Transverse colon (tissue), 4 donors: ENCODE data around the gene SYCP3. TPM values are rescaled to one million over a fixed set of nuclear protein-coding genes. Genes with fewer than 3 reads are reported as not detected.

Experiments
- DNase-seq: peaks from one replicate; pipeline ENCODE4 v3.0.0-alpha.2; 2019
- H3K27ac ChIP-seq, 4 donors: fragments of 200-600 bp; sonication (generic); 2 replicates each; pipeline ENCODE4 v1.5.1; 2016 to 2018; ENCODE audit warnings: inconsistent platforms in 4 of 4
- H3K27me3 ChIP-seq: fragments of 200-600 bp; sonication (generic); 2 replicates; pipeline ENCODE4 v1.5.1; 2017; ENCODE audit warnings: inconsistent platforms
- H3K36me3 ChIP-seq, 4 donors: fragments of 200-600 bp; sonication (generic); 2 replicates each; pipeline ENCODE4 v1.5.1; 2017 to 2019; ENCODE audit warnings: inconsistent platforms in 4 of 4
- H3K4me1 ChIP-seq, 4 donors: fragments of 200-600 bp; sonication (generic); 2 replicates each; pipeline ENCODE4 v1.5.1; 2017 to 2020; ENCODE audit warnings: inconsistent platforms in 4 of 4
- H3K4me3 ChIP-seq, 4 donors: fragments of 200-600 bp; sonication (generic); 1 replicate in 1 of 4; 2 replicates in 3 of 4; pipeline versions ENCODE4 v1.5.1 to v1.6.1; 2017 to 2019; ENCODE audit warnings: inconsistent platforms in 4 of 4
- H3K9me3 ChIP-seq, 2 donors: fragments of 200-600 bp; sonication (generic); 2 replicates each; pipeline ENCODE4 v1.5.1; 2017 to 2019; ENCODE audit warnings: inconsistent platforms in 2 of 2
- EP300 ChIP-seq: sonication (generic); formaldehyde crosslinking; IDR thresholded peaks from one replicate; pipeline ENCODE4 v1.6.1; 2017; ENCODE audit warnings: antibody characterized with exemption, low read depth
- POLR2A ChIP-seq: fragments of 450-650 bp; IDR thresholded peaks from one replicate; pipeline ENCODE4 v1.6.1; 2016; ENCODE audit warnings: antibody characterized with exemption, mild to moderate bottlenecking, moderate library complexity
- POLR2AphosphoS5 ChIP-seq, 3 donors: sonication (generic); formaldehyde crosslinking; IDR thresholded peaks; one replicate each; pipeline ENCODE4 v1.6.1; 2016; ENCODE audit warnings: antibody characterized with exemption in 3 of 3
- WGBS, 2 donors: methylation state at CpG; one replicate each; pipeline ENCODE4 v1.1.5; 2018; ENCODE audit warnings: low coverage in 1 of 2; 5-methylcytosine and 5-hydroxymethylcytosine counted together
- in situ Hi-C, 4 donors: fragments of 200-750 bp; cut with MboI; loops; one replicate each; pipeline versions ENCODE4 v1.15.0 to v1.15.1; 2017; ENCODE audit warnings: low sequenced_read_pairs in 3 of 4, low pct_ligation_motif_present in 1 of 4, low pct_unique_long_range_greater_than_20kb in 1 of 4
- intact Hi-C: fragments of 100-400 bp; cut with DNase I; formaldehyde crosslinking; loops from one replicate; pipeline ENCODE4 v1.15.1; 2023; ENCODE audit warnings: low total_unique reads
- total RNA-seq, 4 donors: library from RNA; depleted of rRNA; stranded (reverse); fragments of >200 nt; gene quantifications; one replicate each; pipeline ENCODE4 v1.1.0, GENCODE V29; 2016
- TF ChIP-seq, protein P1 (sequence below), 5 experiments: fragments of 200-600 bp in 3 of 5; fragments of 450-650 bp in 2 of 5; sonication (generic) in 3 of 5; IDR thresholded peaks; 1 replicate in 2 of 5; 2 replicates in 3 of 5; pipeline ENCODE4 v1.5.1; 2016 to 2017; ENCODE audit warnings: antibody characterized with exemption in 5 of 5, inconsistent platforms in 3 of 5, mild to moderate bottlenecking in 2 of 5, moderate library complexity in 1 of 5

SYCP3 gene
- total RNA-seq, 4 donors from 2014 or later: 0.16 TPM; not detected in 3

DNA sequence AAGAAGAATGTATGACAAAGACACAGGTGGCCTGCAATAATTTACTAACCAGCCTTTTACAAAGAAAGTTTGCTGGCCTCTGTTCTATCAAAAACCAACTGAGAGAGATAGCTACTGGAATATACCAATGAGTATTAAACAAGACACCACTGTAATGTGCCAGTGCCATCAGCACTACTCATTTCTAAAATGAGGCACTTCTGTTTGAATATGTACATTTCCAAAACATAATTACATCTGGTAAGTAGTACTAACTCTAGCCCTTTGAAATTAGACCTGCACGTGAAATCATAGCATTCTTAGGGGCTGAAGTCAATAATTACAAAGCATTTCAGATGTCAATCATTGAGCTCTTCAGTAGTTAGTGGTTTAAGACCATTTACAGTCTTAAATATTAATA, 6.9 kb upstream of the SYCP3 start:
- Histone ChIP-seq H3K27ac (no peak overlapping the region), H3K4me1 (no peaks in the 10 kb centered on the region), H3K27me3 (no peaks in the 10 kb centered on the region), H3K9me3 (no peaks in the 10 kb centered on the region), H3K36me3 (peaks cover 0 to 66% (median 17%) of the 10 kb centered on the region in 4 donors), H3K4me3 (no peak overlapping the region)
- in situ Hi-C loops: no loop called here
- TF ChIP-seq POLR2AphosphoS5 (IDR thresholded peaks at IDR 0.05) (no peak), POLR2A (no peak), EP300 (no peak)
- no peak for DNase-seq
- WGBS, 2 donors: 81 to 83% methylated on average over 1 of the region's 1 CpG
- intact Hi-C loops: no loop called here

DNA sequence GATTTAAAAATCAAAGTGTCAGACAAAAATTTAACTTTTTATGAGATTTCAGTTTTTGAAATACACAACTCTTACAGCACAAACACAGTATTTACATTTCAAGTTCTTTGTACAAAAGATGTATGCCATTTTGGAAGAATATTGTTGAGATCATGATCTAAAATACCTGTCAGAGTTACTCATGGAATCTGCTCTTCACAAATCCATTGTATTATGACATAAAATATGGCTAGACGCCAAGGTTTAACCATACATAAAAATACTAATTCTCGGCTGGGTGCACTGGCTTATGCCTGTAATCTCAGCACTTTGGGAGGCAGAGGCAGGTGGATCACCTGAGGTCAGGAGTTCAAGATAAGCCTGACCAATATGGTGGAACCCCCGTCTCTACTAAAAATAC, 6.2 kb upstream of the SYCP3 start:
- no peak overlapping the region for H3K27ac ChIP-seq
- no peaks in the 10 kb centered on the region for H3K27me3 ChIP-seq
- H3K9me3 ChIP-seq: no peaks in the 10 kb centered on the region
- in situ Hi-C loops (no loop called here), intact Hi-C loops (no loop called here)
- peaks cover 0 to 64% (median 17%) of the 10 kb centered on the region in 4 donors for H3K36me3 ChIP-seq
- WGBS, 2 donors: 66 to 76% methylated on average over 2 to 3 of the region's 3 CpGs
- H3K4me1 ChIP-seq: no peaks in the 10 kb centered on the region
- no peak for TF ChIP-seq POLR2AphosphoS5 (IDR thresholded peaks at IDR 0.05)
- no peak for TF ChIP-seq POLR2A
- TF ChIP-seq, protein P1, sequence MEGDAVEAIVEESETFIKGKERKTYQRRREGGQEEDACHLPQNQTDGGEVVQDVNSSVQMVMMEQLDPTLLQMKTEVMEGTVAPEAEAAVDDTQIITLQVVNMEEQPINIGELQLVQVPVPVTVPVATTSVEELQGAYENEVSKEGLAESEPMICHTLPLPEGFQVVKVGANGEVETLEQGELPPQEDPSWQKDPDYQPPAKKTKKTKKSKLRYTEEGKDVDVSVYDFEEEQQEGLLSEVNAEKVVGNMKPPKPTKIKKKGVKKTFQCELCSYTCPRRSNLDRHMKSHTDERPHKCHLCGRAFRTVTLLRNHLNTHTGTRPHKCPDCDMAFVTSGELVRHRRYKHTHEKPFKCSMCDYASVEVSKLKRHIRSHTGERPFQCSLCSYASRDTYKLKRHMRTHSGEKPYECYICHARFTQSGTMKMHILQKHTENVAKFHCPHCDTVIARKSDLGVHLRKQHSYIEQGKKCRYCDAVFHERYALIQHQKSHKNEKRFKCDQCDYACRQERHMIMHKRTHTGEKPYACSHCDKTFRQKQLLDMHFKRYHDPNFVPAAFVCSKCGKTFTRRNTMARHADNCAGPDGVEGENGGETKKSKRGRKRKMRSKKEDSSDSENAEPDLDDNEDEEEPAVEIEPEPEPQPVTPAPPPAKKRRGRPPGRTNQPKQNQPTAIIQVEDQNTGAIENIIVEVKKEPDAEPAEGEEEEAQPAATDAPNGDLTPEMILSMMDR (IDR thresholded peaks at IDR 0.05): no peak
- no peak for TF ChIP-seq EP300
- H3K4me3 ChIP-seq: no peak overlapping the region
- no peak for DNase-seq

DNA sequence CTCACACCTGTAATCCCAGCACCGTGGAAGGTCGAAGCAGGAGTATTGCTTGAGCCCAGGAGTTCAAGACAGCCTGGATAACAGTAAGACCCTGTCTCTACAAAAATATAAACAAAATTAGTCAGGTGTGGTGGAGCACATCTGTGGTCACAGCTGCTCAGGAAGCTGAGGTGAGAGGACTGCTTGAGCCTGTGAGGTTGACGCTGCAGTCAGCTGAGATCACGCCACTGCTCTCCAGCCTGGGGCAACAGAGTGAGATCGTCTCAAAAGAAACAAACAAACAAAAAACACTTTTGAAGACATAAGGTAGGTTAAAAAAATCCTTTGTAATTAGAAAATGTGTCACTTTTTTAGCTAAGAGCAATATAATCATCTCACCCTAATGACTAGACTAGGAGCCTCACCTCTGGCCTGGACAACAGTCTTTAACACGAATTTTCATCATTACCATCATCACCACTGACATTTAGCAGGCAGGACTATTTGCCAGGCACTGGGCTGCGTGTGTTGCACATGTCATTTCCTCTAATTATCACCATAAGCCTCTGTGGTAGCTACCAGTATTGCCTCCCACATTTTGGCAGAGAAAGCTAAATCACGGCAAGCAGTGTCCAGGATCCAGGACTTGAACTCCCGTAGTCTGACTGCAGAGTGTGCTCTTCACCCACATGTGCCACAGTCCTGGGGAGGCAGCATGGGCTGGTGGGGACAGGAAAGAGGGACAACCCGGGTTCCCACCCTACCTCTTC, 4.6 kb upstream of the SYCP3 start:
- Histone ChIP-seq H3K27me3 (no peaks in the 10 kb centered on the region), H3K4me3 (no peak overlapping the region), H3K9me3 (no peaks in the 10 kb centered on the region), H3K27ac (no peak overlapping the region), H3K4me1 (no peaks in the 10 kb centered on the region), H3K36me3 (peaks cover 0 to 67% (median 17%) of the 10 kb centered on the region in 4 donors)
- intact Hi-C loops: no loop called here
- DNase-seq: peak; percentile 40
- in situ Hi-C loops: no loop called here
- TF ChIP-seq, protein P1 (IDR thresholded peaks at IDR 0.05): no peak
- TF ChIP-seq POLR2AphosphoS5 (IDR thresholded peaks at IDR 0.05) (no peak), POLR2A (no peak), EP300 (no peak)
- WGBS, 2 donors: 65 to 69% methylated on average over 4 to 10 of the region's 10 CpGs

DNA sequence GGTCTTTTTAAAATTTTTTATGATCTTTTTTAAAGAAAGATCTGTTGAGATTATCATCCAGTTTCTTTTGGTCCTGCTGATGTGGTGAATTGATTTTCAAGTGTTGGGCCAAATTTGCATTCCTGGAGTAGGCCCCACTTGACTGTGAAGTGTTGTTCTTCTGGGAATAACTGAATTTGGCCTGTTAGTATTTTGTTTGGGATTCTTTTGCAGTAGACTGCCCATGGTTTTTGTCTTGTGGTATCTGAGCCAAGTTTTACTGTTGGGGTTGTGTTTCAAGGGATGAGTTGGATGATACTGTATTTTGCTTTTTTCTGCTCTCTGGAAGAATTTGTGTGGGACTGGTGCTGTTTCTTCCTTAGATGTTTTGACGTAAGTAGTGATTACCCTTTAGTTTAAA, 4.0 kb upstream of the SYCP3 start:
- no peak for DNase-seq
- Histone ChIP-seq H3K27me3 (no peaks in the 10 kb centered on the region), H3K4me3 (no peak overlapping the region), H3K9me3 (no peaks in the 10 kb centered on the region), H3K36me3 (peaks cover 0 to 67% (median 18%) of the 10 kb centered on the region in 4 donors), H3K27ac (no peak overlapping the region), H3K4me1 (no peaks in the 10 kb centered on the region)
- intact Hi-C loops: no loop called here
- in situ Hi-C loops: no loop called here
- TF ChIP-seq EP300: no peak
- TF ChIP-seq, protein P1 (IDR thresholded peaks at IDR 0.05): no peak
- TF ChIP-seq POLR2AphosphoS5 (IDR thresholded peaks at IDR 0.05): no peak
- TF ChIP-seq POLR2A: no peak
- WGBS, 2 donors: 77 to 83% methylated on average over 1 of the region's 1 CpG

DNA sequence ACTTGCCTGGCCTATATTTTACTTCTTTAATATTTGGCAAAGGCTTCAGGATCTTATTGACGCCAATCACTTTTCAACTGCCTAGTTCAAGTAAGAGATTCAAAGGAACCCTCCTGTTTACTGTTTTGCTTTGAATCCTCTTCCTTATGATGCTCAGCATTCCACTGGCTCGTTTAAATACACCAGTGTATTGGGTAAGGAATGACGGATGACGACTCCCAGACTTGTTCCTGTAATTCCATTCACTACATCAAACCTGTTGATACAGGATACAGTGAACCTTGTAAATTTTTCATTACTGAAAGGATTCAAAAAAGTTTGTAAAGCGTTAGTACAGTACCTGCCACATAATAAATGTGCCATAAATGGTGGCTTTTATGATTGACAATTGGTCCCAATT, 1.7 kb upstream of the SYCP3 start:
- Histone ChIP-seq H3K4me3 (no peak overlapping the region), H3K36me3 (peaks cover 0 to 64% (median 21%) of the 10 kb centered on the region in 4 donors), H3K27ac (no peak overlapping the region), H3K9me3 (no peaks in the 10 kb centered on the region), H3K27me3 (no peaks in the 10 kb centered on the region), H3K4me1 (no peaks in the 10 kb centered on the region)
- WGBS, 2 donors: 80% methylated on average over 5 of the region's 5 CpGs
- no peak for TF ChIP-seq POLR2AphosphoS5 (IDR thresholded peaks at IDR 0.05)
- no peak for TF ChIP-seq EP300
- TF ChIP-seq, protein P1 (IDR thresholded peaks at IDR 0.05): no peak
- TF ChIP-seq POLR2A: no peak
- intact Hi-C loops (no loop called here), in situ Hi-C loops (no loop called here)
- DNase-seq: no peak
